ENCODE measurements around the gene BZW2.
A peak's percentile ranks its signal among the peaks of the same experiment; 100 is the strongest.

Gene BZW2

DNA sequence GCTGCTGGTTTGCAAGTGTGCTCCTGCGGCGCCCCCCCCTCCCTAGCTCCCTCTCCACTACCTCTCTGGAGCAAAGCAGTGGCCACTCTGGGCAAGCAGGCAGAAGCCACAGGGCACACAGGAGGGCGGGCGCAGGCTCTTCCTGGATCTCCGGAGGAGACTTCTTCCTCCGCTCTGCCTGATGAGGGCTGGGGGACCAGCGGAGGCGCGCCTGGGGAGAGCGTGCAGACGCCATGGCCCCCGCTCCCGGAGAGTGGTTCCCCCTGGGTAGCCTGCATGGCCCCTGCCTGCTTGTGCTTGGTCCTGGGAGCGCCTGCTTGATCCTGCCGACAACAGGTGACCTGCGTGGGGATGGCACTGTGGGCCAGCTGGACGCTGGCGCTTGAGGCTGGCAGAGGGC lies 29.4 kb upstream of the BZW2 start:
- no peaks in the 10 kb centered on the region for H3K9me3 ChIP-seq (ENCODE audit: control insufficient read depth, insufficient read depth, low read length)
- DNase-seq (ENCODE audit: low read depth, low spot score): no peak
- H3K27ac ChIP-seq (ENCODE audit: low read length): no peak overlapping the region
- no CpG with 5 or more reads among the region's 18 CpGs for WGBS (ENCODE audit: insufficient coverage, insufficient read length)
- H3K4me1 ChIP-seq (ENCODE audit: control insufficient read depth, insufficient read depth, low read length): 0 out of 2 replicates have a peak, but pooled peaks cover 2% of the 10 kb centered on the region
- no peaks in the 10 kb centered on the region for H3K27me3 ChIP-seq (ENCODE audit: control insufficient read depth, insufficient read depth, low read length)
- H3K4me3 ChIP-seq (ENCODE audit: low read length): no peak overlapping the region
- H3K36me3 ChIP-seq (ENCODE audit: control insufficient read depth, insufficient read depth, low read length): no peaks in the 10 kb centered on the region; the same call in 1 of the 2 replicates

- H3K9me3 ChIP-seq (ENCODE audit: control insufficient read depth, insufficient read depth, low read length): no peaks in the 10 kb centered on the region
- no peak for DNase-seq (ENCODE audit: low read depth, low spot score)
- no peak overlapping the region for H3K4me3 ChIP-seq (ENCODE audit: low read length)
- H3K4me1 ChIP-seq (ENCODE audit: control insufficient read depth, insufficient read depth, low read length): 0 out of 2 replicates have a peak, but pooled peaks cover 2% of the 10 kb centered on the region
- no CpG with 5 or more reads among the region's 2 CpGs for WGBS (ENCODE audit: insufficient coverage, insufficient read length)
- H3K27ac ChIP-seq (ENCODE audit: low read length): no peak overlapping the region
- no peaks in the 10 kb centered on the region for H3K27me3 ChIP-seq (ENCODE audit: control insufficient read depth, insufficient read depth, low read length)
- H3K36me3 ChIP-seq (ENCODE audit: control insufficient read depth, insufficient read depth, low read length): no peaks in the 10 kb centered on the region; the same call in 1 of the 2 replicates
These were observed 26.0 kb upstream of the BZW2 start for GRCh38 chr7:16619979-16620408.

DNA sequence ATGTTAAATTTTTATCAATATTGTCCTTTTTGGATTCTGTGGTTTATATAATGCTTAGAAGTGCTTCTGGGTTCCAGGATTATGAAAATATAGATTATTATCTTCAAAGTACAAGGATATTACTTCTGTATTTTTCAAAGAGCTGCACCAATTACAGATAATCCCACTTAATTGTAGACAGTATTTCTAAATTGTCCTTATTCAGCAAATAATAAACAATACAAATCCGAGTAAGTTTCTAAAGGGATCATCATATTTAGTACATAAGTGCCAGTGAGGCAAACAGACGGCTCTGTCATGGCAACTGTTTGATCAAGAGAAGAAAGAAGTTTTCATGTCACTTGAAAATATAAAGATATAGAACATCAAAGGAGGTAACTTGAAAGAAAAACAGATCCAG lies 19.6 kb upstream of the BZW2 start:
- no peak for DNase-seq (ENCODE audit: low read depth, low spot score)
- Histone ChIP-seq H3K4me1 (ENCODE audit: control insufficient read depth, insufficient read depth, low read length) (no peaks in the 10 kb centered on the region), H3K9me3 (ENCODE audit: control insufficient read depth, insufficient read depth, low read length) (no peaks in the 10 kb centered on the region), H3K27me3 (ENCODE audit: control insufficient read depth, insufficient read depth, low read length) (no peaks in the 10 kb centered on the region), H3K4me3 (ENCODE audit: low read length) (no peak overlapping the region), H3K36me3 (ENCODE audit: control insufficient read depth, insufficient read depth, low read length) (no peaks in the 10 kb centered on the region), H3K27ac (ENCODE audit: low read length) (no peak overlapping the region)
- no CpG with 5 or more reads among the region's 2 CpGs for WGBS (ENCODE audit: insufficient coverage, insufficient read length)

GRCh38 chr7:16627236-16627635 lies 18.7 kb upstream of the BZW2 start:
- DNase-seq (ENCODE audit: low read depth, low spot score): no peak
- no peaks in the 10 kb centered on the region for H3K9me3 ChIP-seq (ENCODE audit: control insufficient read depth, insufficient read depth, low read length)
- no peaks in the 10 kb centered on the region for H3K36me3 ChIP-seq (ENCODE audit: control insufficient read depth, insufficient read depth, low read length)
- no peak overlapping the region for H3K4me3 ChIP-seq (ENCODE audit: low read length)
- no peak overlapping the region for H3K27ac ChIP-seq (ENCODE audit: low read length)
- H3K4me1 ChIP-seq (ENCODE audit: control insufficient read depth, insufficient read depth, low read length): no peaks in the 10 kb centered on the region
- no peaks in the 10 kb centered on the region for H3K27me3 ChIP-seq (ENCODE audit: control insufficient read depth, insufficient read depth, low read length)
- WGBS (ENCODE audit: insufficient coverage, insufficient read length): no CpG with 5 or more reads among the region's 2 CpGs

DNA sequence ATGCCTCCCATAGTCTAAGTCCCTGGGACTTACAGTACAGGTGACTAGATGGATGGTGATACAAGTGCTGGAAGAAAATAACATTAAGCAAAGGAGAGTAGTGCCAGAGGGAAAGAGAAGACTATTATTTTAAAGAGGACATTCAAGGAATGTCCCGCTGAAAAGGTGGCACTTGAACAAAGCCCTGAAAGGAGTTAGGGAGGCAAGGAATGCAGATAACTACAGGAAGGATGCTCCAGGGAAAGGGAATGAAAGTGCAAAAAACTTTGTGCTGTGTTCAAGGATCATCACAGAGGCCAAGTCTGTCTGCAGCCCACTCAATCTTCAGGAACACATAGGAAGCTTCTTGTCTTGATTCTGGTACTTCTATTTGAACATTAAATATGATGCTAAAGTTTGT lies 15.3 kb upstream of the BZW2 start:
- H3K9me3 ChIP-seq (ENCODE audit: control insufficient read depth, insufficient read depth, low read length): no peaks in the 10 kb centered on the region
- H3K4me1 ChIP-seq (ENCODE audit: control insufficient read depth, insufficient read depth, low read length): no peaks in the 10 kb centered on the region
- no CpG with 5 or more reads among the region's 1 CpG for WGBS (ENCODE audit: insufficient coverage, insufficient read length)
- DNase-seq (ENCODE audit: low read depth, low spot score): no peak
- H3K4me3 ChIP-seq (ENCODE audit: low read length): no peak overlapping the region
- H3K36me3 ChIP-seq (ENCODE audit: control insufficient read depth, insufficient read depth, low read length): no peaks in the 10 kb centered on the region
- no peaks in the 10 kb centered on the region for H3K27me3 ChIP-seq (ENCODE audit: control insufficient read depth, insufficient read depth, low read length)
- H3K27ac ChIP-seq (ENCODE audit: low read length): no peak overlapping the region

DNA sequence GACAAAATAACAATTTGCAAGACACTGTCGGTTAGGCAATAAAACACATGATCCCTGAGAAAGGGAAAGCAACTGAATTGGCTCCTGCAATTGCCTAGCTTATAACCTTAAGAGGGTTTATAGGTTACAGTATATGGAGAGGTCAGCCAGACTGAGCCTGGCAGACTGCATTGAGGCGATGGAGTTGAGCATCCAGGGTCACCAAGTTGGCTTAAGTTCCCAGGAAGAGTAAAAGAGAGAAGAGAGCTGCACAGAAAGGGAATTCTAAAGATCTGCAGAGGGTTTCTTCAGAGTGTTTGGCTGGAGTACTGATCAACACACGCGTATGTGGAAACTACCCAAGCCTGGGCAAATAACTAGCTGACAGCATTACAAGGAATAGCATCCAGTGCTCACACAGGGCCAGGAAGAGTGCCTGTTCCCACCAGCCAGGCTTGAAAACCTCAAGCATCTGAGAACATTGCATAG lies 11.7 kb upstream of the BZW2 start:
- no peaks in the 10 kb centered on the region for H3K9me3 ChIP-seq (ENCODE audit: control insufficient read depth, insufficient read depth, low read length)
- no peaks in the 10 kb centered on the region for H3K36me3 ChIP-seq (ENCODE audit: control insufficient read depth, insufficient read depth, low read length)
- WGBS (ENCODE audit: insufficient coverage, insufficient read length): no CpG with 5 or more reads among the region's 4 CpGs
- H3K27ac ChIP-seq (ENCODE audit: low read length): no peak overlapping the region
- DNase-seq (ENCODE audit: low read depth, low spot score): no peak
- H3K4me3 ChIP-seq (ENCODE audit: low read length): no peak overlapping the region
- no peaks in the 10 kb centered on the region for H3K27me3 ChIP-seq (ENCODE audit: control insufficient read depth, insufficient read depth, low read length)
- H3K4me1 ChIP-seq (ENCODE audit: control insufficient read depth, insufficient read depth, low read length): no peaks in the 10 kb centered on the region

GRCh38 chr7:16636555-16637101 lies 9.4 kb upstream of the BZW2 start:
- no peaks in the 10 kb centered on the region for H3K27me3 ChIP-seq (ENCODE audit: control insufficient read depth, insufficient read depth, low read length)
- H3K9me3 ChIP-seq (ENCODE audit: control insufficient read depth, insufficient read depth, low read length): no peaks in the 10 kb centered on the region
- no peaks in the 10 kb centered on the region for H3K4me1 ChIP-seq (ENCODE audit: control insufficient read depth, insufficient read depth, low read length)
- no peak overlapping the region for H3K4me3 ChIP-seq (ENCODE audit: low read length)
- DNase-seq (ENCODE audit: low read depth, low spot score): no peak
- H3K36me3 ChIP-seq (ENCODE audit: control insufficient read depth, insufficient read depth, low read length): no peaks in the 10 kb centered on the region
- no peak overlapping the region for H3K27ac ChIP-seq (ENCODE audit: low read length)
- WGBS (ENCODE audit: insufficient coverage, insufficient read length): no CpG with 5 or more reads among the region's 1 CpG

GRCh38 chr7:16637379-16637778 lies 8.6 kb upstream of the BZW2 start:
- Histone ChIP-seq H3K36me3 (ENCODE audit: control insufficient read depth, insufficient read depth, low read length) (no peaks in the 10 kb centered on the region), H3K27ac (ENCODE audit: low read length) (no peak overlapping the region), H3K27me3 (ENCODE audit: control insufficient read depth, insufficient read depth, low read length) (no peaks in the 10 kb centered on the region), H3K9me3 (ENCODE audit: control insufficient read depth, insufficient read depth, low read length) (no peaks in the 10 kb centered on the region), H3K4me3 (ENCODE audit: low read length) (no peak overlapping the region), H3K4me1 (ENCODE audit: control insufficient read depth, insufficient read depth, low read length) (no peaks in the 10 kb centered on the region)
- no peak for DNase-seq (ENCODE audit: low read depth, low spot score)
- WGBS (ENCODE audit: insufficient coverage, insufficient read length): no CpG with 5 or more reads among the region's 5 CpGs

- Histone ChIP-seq H3K4me1 (ENCODE audit: control insufficient read depth, insufficient read depth, low read length) (no peaks in the 10 kb centered on the region), H3K36me3 (ENCODE audit: control insufficient read depth, insufficient read depth, low read length) (no peaks in the 10 kb centered on the region), H3K27ac (ENCODE audit: low read length) (no peak overlapping the region), H3K9me3 (ENCODE audit: control insufficient read depth, insufficient read depth, low read length) (no peaks in the 10 kb centered on the region), H3K27me3 (ENCODE audit: control insufficient read depth, insufficient read depth, low read length) (no peaks in the 10 kb centered on the region), H3K4me3 (ENCODE audit: low read length) (no peak overlapping the region)
- no CpG with 5 or more reads among the region's 7 CpGs for WGBS (ENCODE audit: insufficient coverage, insufficient read length)
- DNase-seq (ENCODE audit: low read depth, low spot score): no peak
These were observed 7.4 kb upstream of the BZW2 start for GRCh38 chr7:16638282-16639280.

- no peaks in the 10 kb centered on the region for H3K36me3 ChIP-seq (ENCODE audit: control insufficient read depth, insufficient read depth, low read length)
- no peaks in the 10 kb centered on the region for H3K4me1 ChIP-seq (ENCODE audit: control insufficient read depth, insufficient read depth, low read length)
- no peak for DNase-seq (ENCODE audit: low read depth, low spot score)
- no CpG with 5 or more reads among the region's 4 CpGs for WGBS (ENCODE audit: insufficient coverage, insufficient read length)
- no peaks in the 10 kb centered on the region for H3K9me3 ChIP-seq (ENCODE audit: control insufficient read depth, insufficient read depth, low read length)
- H3K27ac ChIP-seq (ENCODE audit: low read length): no peak overlapping the region
- peak overlapping the region; percentile 96; the same call in 1 of the 2 replicates for H3K4me3 ChIP-seq (ENCODE audit: low read length)
- peaks cover 2% of the 10 kb centered on the region; the same call in 1 of the 2 replicates for H3K27me3 ChIP-seq (ENCODE audit: control insufficient read depth, insufficient read depth, low read length)
These were observed 1.8 kb upstream of the BZW2 start for GRCh38 chr7:16644157-16644556.

Measured in iPS DF 6.9 (cell line).